OCI-LY1 (cell line): ENCODE results near the gene PSAP.

Source experiments
- H2AFZ ChIP-seq: fragments of 200-600 bp; sonication (generic), shearing (Covaris generic); 2 replicates; pipeline ENCODE4 v1.6.0; 2014; ENCODE audit warnings: antibody characterized with exemption, mild to moderate bottlenecking, low read length
- H3F3A ChIP-seq: fragments of 200-600 bp; sonication (generic), shearing (Covaris generic); 2 replicates; pipeline ENCODE4 v1.6.0; 2014; ENCODE audit warnings: mild to moderate bottlenecking, antibody characterized with exemption, low read length, moderate library complexity; ENCODE audit not compliant: insufficient read depth
- H3K27ac ChIP-seq: fragments of 200-600 bp; sonication (generic); 2 replicates; pipeline ENCODE4 v1.5.1; 2014; ENCODE audit warnings: low read length, mixed run types, mild to moderate bottlenecking, low read depth; ENCODE audit not compliant: poor library complexity, severe bottlenecking
- H3K27me3 ChIP-seq: fragments of 200-600 bp; sonication (generic); 2 replicates; pipeline ENCODE4 v1.6.0; 2014; ENCODE audit warnings: antibody characterized with exemption, mild to moderate bottlenecking, low read length, moderate library complexity; ENCODE audit not compliant: insufficient read depth
- H3K36me3 ChIP-seq: fragments of 200-600 bp; sonication (generic); 2 replicates; pipeline ENCODE4 v1.6.1; 2014; ENCODE audit warnings: mild to moderate bottlenecking, antibody characterized with exemption, low read length, moderate library complexity, mixed read lengths; ENCODE audit not compliant: insufficient read depth
- H3K4me1 ChIP-seq: fragments of 200-600 bp; sonication (generic); 2 replicates; pipeline ENCODE4 v1.5.1; 2014; ENCODE audit warnings: mild to moderate bottlenecking, low read length, moderate library complexity; ENCODE audit not compliant: insufficient read depth, severe bottlenecking
- H3K4me2 ChIP-seq: fragments of 200-600 bp; sonication (generic), shearing (Covaris generic); 2 replicates; pipeline ENCODE4 v1.6.1; 2014; ENCODE audit warnings: low read length
- H3K4me3 ChIP-seq: fragments of 200-600 bp; sonication (generic); 2 replicates; pipeline ENCODE4 v1.5.1; 2014; ENCODE audit warnings: low read length, low read depth, mild to moderate bottlenecking, mixed read lengths; ENCODE audit not compliant: poor library complexity, severe bottlenecking
- H3K79me2 ChIP-seq: fragments of 200-600 bp; shearing (Covaris generic); 2 replicates; pipeline ENCODE4 v1.6.1; 2016; ENCODE audit warnings: mixed run types, low read length, mixed read lengths; ENCODE audit not compliant: insufficient read depth
- H3K9ac ChIP-seq: fragments of 200-600 bp; sonication (generic), shearing (Covaris generic); 2 replicates; pipeline ENCODE4 v1.6.1; 2014; ENCODE audit warnings: mild to moderate bottlenecking, low read length, mixed read lengths
- H3K9me2 ChIP-seq: fragments of 200-600 bp; sonication (generic), shearing (Covaris generic); 2 replicates; pipeline ENCODE4 v1.6.1; 2014; ENCODE audit warnings: low read depth, mild to moderate bottlenecking, low read length, mixed read lengths
- H3K9me3 ChIP-seq: fragments of 200-600 bp; shearing (Covaris generic); 2 replicates; pipeline ENCODE4 v1.6.1; 2014; ENCODE audit warnings: low read length, mixed read lengths
- H4K20me1 ChIP-seq: fragments of 200-600 bp; sonication (generic), shearing (Covaris generic); 2 replicates; pipeline ENCODE4 v1.6.0; 2016; ENCODE audit warnings: mild to moderate bottlenecking, low read length; ENCODE audit not compliant: insufficient read depth
- EZH2 ChIP-seq: fragments of 200-600 bp; sonication (generic), shearing (Covaris generic); IDR thresholded peaks from 2 replicates; pipeline ENCODE4 v1.8.0; 2017; ENCODE audit warnings: borderline replicate concordance, mixed run types, mild to moderate bottlenecking, antibody characterized with exemption, low read length, moderate library complexity, mixed read lengths
- TF ChIP-seq, protein P1 (sequence below): fragments of 200-600 bp; sonication (generic), shearing (Covaris generic); IDR thresholded peaks from 2 replicates; pipeline ENCODE4 v1.5.1; 2017; ENCODE audit warnings: mild to moderate bottlenecking, antibody characterized with exemption, low read length, moderate library complexity, mixed read lengths

PSAP gene

DNA sequence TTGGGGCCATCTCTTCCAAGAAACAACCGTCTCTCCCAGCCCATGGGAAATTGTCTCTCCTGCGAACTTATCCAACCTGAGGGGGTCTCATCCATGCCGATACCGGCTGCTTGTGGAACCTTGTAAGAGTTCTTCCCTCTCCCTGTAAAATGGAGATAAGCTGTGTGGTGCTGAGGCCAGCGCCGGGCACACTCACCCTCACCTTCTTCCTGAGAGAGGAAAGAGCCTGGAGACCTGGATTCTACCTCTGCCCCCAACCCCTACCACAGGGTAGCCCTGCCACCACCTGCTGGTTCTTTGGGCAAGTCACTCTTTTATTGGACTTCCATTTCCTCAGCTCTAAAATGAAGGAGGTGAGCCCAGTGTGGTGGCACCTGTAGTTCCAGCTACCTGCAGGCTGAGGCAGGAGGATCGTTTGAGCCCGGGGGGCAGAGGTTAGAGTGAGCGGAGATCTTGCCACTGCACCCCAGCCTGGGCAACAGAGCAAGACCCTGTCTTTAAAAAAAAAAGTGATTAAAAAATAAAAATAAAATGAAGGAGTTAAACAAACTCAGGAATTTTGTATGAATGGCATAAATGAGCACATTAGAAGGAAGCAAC is 38.4 kb upstream of the PSAP start:
- Histone ChIP-seq H3K9ac (no peak overlapping the region; the same call in 1 of the 2 replicates), H3K27me3 (peaks cover 5% of the 10 kb centered on the region; the same call in 1 of the 2 replicates), H3K4me2 (peak overlapping the region; percentile 58), H2AFZ (no peak overlapping the region), H3K4me1 (peaks cover 17% of the 10 kb centered on the region), H3K27ac (no peak overlapping the region), H3K4me3 (peak overlapping the region; percentile 56), H3K9me2 (no peaks in the 10 kb centered on the region), H3K9me3 (no peaks in the 10 kb centered on the region), H3K36me3 (no peaks in the 10 kb centered on the region), H3F3A (no peaks in the 10 kb centered on the region), H3K79me2 (no peaks in the 10 kb centered on the region), H4K20me1 (no peaks in the 10 kb centered on the region)
- TF ChIP-seq EZH2: no peak
- TF ChIP-seq, protein P1, sequence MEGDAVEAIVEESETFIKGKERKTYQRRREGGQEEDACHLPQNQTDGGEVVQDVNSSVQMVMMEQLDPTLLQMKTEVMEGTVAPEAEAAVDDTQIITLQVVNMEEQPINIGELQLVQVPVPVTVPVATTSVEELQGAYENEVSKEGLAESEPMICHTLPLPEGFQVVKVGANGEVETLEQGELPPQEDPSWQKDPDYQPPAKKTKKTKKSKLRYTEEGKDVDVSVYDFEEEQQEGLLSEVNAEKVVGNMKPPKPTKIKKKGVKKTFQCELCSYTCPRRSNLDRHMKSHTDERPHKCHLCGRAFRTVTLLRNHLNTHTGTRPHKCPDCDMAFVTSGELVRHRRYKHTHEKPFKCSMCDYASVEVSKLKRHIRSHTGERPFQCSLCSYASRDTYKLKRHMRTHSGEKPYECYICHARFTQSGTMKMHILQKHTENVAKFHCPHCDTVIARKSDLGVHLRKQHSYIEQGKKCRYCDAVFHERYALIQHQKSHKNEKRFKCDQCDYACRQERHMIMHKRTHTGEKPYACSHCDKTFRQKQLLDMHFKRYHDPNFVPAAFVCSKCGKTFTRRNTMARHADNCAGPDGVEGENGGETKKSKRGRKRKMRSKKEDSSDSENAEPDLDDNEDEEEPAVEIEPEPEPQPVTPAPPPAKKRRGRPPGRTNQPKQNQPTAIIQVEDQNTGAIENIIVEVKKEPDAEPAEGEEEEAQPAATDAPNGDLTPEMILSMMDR: peak; percentile 11; the same call in 1 of the 2 replicates

- Histone ChIP-seq H2AFZ (no peak overlapping the region), H3K4me3 (peak overlapping the region; percentile 56), H3K9ac (peak overlapping the region; percentile 41; the same call in 1 of the 2 replicates), H3K36me3 (no peaks in the 10 kb centered on the region), H3K9me2 (no peaks in the 10 kb centered on the region), H3F3A (no peaks in the 10 kb centered on the region), H4K20me1 (no peaks in the 10 kb centered on the region), H3K79me2 (no peaks in the 10 kb centered on the region), H3K9me3 (no peaks in the 10 kb centered on the region), H3K27ac (peak overlapping the region; percentile 28), H3K4me2 (peak overlapping the region; percentile 58), H3K4me1 (peaks cover 18% of the 10 kb centered on the region), H3K27me3 (peaks cover 5% of the 10 kb centered on the region; the same call in 1 of the 2 replicates)
- no peak for TF ChIP-seq EZH2
- TF ChIP-seq, protein P1: no peak
Measured at GRCh38 chr10:71888623-71889387, 37.8 kb upstream of the PSAP start.

DNA sequence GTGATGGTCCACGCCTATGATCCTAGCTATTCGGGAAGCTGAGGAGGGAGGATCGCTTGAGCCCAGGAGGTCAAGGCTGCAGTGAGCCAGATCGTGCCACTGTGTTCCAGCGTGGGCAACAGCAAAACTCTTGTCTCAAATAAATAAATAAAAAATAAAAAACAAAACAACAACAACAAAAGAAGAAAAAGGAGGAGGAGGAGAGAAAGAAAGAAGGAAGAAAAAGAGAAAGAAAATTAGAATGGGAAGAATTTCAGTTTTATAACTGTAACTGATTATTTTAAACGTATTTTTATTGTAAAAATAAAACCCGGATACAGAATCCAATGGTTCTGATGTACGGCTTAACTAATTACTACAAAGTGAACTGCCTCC is 37.2 kb upstream of the PSAP start:
- Histone ChIP-seq H3K9me2 (no peaks in the 10 kb centered on the region), H3K36me3 (no peaks in the 10 kb centered on the region), H2AFZ (no peak overlapping the region), H3K79me2 (no peaks in the 10 kb centered on the region), H3K9me3 (no peaks in the 10 kb centered on the region), H3K27ac (peak overlapping the region; percentile 28), H3K9ac (peak overlapping the region; percentile 41; the same call in 1 of the 2 replicates), H3K4me3 (peak overlapping the region; percentile 56), H3K4me1 (peaks cover 24% of the 10 kb centered on the region), H4K20me1 (no peaks in the 10 kb centered on the region), H3K4me2 (peak overlapping the region; percentile 58), H3K27me3 (peaks cover 5% of the 10 kb centered on the region; the same call in 1 of the 2 replicates), H3F3A (no peaks in the 10 kb centered on the region)
- TF ChIP-seq, protein P1: no peak
- TF ChIP-seq EZH2: no peak
